Superior temporal gyrus (tissue), 1 donor: ENCODE data around the gene NUP43.
"Not testable (repeated sequence)": the region's sequence is repeated elsewhere in the genome, so short reads cannot be mapped to it uniquely, and the experiment has no call there.

ENCODE experiments used
- DNase-seq: peaks from one replicate; pipeline ENCODE4 v3.0.0-alpha.2; 2016; ENCODE audit errors: extremely low spot score

NUP43 gene

DNA sequence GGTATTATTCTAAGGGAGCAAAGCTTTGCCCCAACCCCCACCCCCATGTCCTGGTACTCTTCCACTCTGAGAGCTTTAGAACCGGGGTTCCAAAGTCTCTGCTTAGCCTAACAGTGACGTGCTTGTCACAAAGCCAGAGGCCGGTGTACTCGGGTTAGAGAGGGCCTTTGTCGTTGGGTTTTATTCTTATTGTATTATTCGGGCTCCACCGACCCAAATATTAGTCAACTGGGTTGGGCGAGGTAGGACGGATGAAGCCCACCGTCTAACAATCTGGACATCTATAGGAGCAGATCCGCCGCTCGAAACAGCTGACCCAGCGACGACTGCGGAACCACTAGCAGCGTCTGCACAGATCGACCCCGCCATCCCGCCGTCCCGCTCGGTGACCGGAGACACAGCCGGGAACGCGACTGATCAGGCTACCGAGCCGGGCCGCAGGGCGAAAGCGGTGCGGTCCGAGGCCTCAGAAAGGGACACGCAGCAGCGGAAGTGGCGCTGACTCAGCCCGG lies 2.8 kb upstream of the NUP43 start:
- not testable (repeated sequence) for DNase-seq

GRCh38 chr6:149745252-149745651 lies 1.1 kb downstream of the NUP43 start:
- DNase-seq = not testable (repeated sequence)

DNA sequence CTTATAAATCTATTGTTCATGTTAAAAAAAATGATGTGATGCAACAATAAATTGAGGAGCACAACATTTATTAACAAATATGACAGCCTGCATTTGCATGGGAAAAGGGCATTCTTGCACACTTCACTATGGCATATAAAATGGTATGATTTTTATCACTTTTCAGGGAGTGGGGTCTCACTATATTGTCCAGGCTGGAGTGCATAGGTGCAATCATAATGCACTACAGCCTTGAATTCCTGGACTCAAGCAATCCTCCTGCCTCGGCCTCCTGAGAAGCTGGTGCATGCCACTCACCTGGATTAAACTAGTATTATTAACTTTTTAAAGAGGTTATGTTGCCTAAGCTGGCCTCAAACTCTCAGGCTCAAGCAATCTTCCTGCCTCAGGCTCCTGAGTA lies 11.4 kb downstream of the NUP43 start:
- DNase-seq = no peak

GRCh38 chr6:149733089-149733720 lies 13.1 kb downstream of the NUP43 start:
- no peak for DNase-seq

- no peak for DNase-seq
Measured at GRCh38 chr6:149729824-149730223, 16.5 kb downstream of the NUP43 start.

- DNase-seq = no peak
Measured at GRCh38 chr6:149728499-149729234, 17.7 kb downstream of the NUP43 start.

DNA sequence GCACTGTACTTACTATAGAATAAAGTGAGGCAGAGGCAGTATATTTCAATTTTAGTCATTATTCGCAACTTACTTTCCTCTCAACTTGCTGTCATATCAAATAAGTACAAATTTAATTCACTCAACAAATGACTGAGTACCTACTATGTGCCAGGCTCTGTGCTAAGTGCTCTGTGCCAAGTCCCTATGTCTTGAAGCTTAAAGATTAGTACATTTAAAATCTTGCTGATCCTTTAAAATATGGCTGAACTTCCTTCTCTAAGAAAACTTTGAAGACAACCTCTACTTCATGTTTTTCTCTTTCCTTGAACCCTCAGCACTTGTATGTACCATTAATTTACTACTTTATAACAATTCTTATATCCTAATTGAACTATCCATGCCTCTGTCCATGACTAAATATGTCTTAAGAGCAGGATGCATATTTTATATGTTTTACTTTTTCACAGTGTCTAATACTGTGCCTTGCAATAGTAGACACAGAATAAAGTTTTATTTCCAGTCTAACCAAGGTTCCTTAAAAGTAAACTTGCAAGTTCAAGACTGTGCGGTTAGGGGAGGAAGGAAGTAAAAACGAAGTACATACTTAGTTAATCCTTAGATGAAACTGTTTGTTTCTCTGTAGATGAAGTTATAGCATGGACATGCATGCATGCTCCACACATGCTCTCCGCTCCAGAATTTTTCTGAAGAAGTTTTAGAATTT lies 18.4 kb downstream of the NUP43 start:
- no peak for DNase-seq

DNA sequence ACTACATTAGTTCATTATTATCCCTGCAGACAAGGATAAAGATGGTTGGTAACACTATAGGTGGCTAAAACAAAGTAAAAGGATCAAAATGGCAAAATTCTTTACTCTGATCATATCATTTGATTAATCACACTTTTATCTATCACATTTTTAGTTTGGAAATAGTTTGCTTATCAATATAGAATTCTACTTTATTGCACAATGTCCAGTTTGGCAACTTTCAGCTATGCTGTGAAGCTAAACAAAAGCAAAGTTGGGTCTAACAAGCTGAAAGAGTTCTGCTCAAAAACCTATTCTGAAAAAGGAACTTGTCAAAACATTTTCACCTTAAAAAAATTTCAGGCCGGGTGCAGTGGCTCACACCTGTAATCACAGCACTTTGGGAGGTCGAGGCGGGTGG lies 20.5 kb downstream of the NUP43 start:
- no peak for DNase-seq

- DNase-seq = peak; percentile 88
Measured at GRCh38 chr6:149723771-149724417, 22.4 kb downstream of the NUP43 start.

- no peak for DNase-seq
Measured at GRCh38 chr6:149723262-149723661, 23.1 kb downstream of the NUP43 start.

- no peak for DNase-seq
Measured at GRCh38 chr6:149719531-149719930, 26.8 kb downstream of the NUP43 start.

GRCh38 chr6:149717588-149718458 lies 28.5 kb downstream of the NUP43 start, which contains the start of gene LATS1:
Gene LATS1 (minus strand): TSS chr6:149718101. CDS start chr6:149702126, 15,975 bp downstream.
- DNase-seq = peak; percentile 90

- DNase-seq = peak; percentile 62
Measured at GRCh38 chr6:149717255-149717587, 29.1 kb downstream of the NUP43 start.

DNA sequence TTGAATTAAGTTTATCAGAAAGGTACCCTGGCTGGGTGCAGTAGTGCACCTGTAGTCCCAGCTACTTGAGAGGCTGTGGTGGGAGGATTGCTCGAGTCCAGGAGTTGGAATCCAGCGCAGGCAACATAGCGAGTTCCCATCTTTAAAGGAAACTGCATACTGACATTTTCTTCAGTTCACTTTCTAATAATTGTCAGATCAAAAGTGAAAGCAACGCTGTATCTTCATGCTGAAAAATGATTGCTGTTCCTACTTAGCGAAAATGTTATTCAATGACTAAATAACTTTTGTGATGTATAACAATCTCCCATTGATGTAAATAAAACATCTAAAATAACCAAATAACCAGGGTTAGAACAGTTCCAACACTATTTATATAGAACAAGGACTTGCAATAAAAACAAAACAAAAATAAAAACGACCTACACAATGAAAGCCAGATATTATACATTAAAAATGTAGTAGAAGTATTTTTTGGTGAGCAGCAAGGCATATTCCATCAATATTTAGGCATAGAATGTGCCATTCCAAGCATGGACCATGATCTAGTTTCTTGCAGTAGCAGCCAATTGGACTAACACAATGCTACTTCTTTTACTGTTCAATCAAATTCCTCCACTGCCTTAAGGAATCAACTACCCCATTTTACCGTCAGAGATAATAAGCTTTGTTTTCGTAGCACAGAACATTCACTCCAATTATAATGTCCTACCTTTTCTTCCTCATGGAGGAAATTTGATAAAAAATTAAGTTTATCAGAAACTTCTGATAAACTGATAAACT lies 30.0 kb downstream of the NUP43 start:
- DNase-seq = no peak

DNA sequence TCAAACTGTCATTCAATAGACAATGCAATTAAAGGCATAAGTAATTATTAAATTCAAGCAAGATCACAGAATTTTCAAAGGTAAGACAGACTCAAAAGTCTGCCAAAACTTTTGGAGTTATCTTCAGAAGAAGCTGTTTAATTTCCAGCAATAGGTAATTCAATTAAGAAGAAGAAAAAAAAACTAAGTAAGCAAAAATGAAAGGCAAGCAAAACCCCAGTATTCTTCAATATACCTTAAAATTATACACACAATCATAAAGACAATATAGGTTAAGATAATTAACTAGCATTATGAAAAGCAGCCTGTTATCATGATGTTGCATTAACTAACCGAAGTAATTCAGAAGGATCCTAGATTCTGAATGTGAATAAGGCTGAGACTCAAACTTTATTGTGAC lies 31.9 kb downstream of the NUP43 start:
- DNase-seq = no peak

GRCh38 chr6:149711711-149712110 lies 34.6 kb downstream of the NUP43 start:
- no peak for DNase-seq

- DNase-seq = no peak
Measured at GRCh38 chr6:149701714-149702113, 44.6 kb downstream of the NUP43 start.

- no peak for DNase-seq
Measured at GRCh38 chr6:149699150-149699549, 47.2 kb downstream of the NUP43 start.

GRCh38 chr6:149698175-149698574 lies 48.2 kb downstream of the NUP43 start:
- DNase-seq = no peak

DNA sequence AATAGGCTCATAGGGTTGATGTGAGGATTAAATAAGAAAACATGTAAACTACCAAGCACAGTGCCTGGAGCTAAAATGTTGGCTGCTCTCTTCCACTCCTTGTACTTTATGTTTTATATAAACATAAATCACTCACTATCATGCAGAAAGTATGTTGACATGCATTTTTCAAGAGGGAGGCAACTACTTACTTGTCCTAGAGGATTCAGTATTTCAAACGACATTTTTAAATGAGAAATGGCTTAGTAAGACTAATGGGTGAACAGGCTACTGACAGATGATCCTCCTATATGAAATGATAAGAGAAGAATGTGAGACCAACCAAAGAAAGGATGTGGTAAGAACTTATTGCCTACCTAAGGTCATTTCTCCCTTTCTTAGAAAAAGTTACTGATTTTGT lies 49.4 kb downstream of the NUP43 start:
- DNase-seq = no peak
